H1 (cell line): ENCODE results near the gene GALNT17. TPM values are rescaled to one million over a fixed set of nuclear protein-coding genes. Genes with fewer than 3 reads are reported as not detected.

ENCODE experiments used
- CTCF ChIA-PET: fragments of 300-600 bp; sonication (Branson Sonifier 250); formaldehyde crosslinking; loops from one replicate; lab custom pipeline; 2021; ENCODE audit not compliant: partially characterized antibody; lab: Charles Lee
- POLR2A ChIA-PET: fragments of 300-600 bp; sonication (Branson Sonifier 250); formaldehyde crosslinking; loops from one replicate; lab custom pipeline; 2021; ENCODE audit warnings: inconsistent platforms; ENCODE audit not compliant: partially characterized antibody; lab: Charles Lee
- DNase-seq, 2 experiments: peaks; one replicate each; pipeline versions ENCODE4 v3.0.0 to v3.0.0-alpha.2; 2010 to 2022; ENCODE audit warnings: low spot score in 2 of 2, low read depth in 1 of 2, mixed read lengths in 1 of 2
- FAIRE-seq: peaks from 2 replicates; lab custom pipeline; 2011; peaks lifted over from hg19 to GRCh38; lab: Jason Lieb, UNC
- H2AFZ ChIP-seq: 2 replicates; pipeline ENCODE4 v1.8.1; 2012; ENCODE audit warnings: low read length, inconsistent platforms
- H2AK5ac ChIP-seq: 2 replicates; pipeline ENCODE4 v1.6.1; 2013; ENCODE audit warnings: low read depth, low read length
- H2BK120ac ChIP-seq: replicated peaks from 2 replicates; pipeline ENCODE3; 2013; ENCODE audit warnings: low read depth, low read length, inconsistent platforms
- H2BK12ac ChIP-seq: 2 replicates; pipeline ENCODE4 v1.6.1; 2013; ENCODE audit warnings: low read depth, low read length
- H2BK15ac ChIP-seq: 2 replicates; pipeline ENCODE4 v1.6.1; 2013; ENCODE audit warnings: low read length
- H2BK20ac ChIP-seq: 2 replicates; pipeline ENCODE4 v1.6.1; 2013; ENCODE audit warnings: low read length
- H2BK5ac ChIP-seq: 2 replicates; pipeline ENCODE4 v1.6.1; 2013; ENCODE audit warnings: low read depth, low read length
- H3K14ac ChIP-seq: 2 replicates; pipeline ENCODE4 v1.6.1; 2013; ENCODE audit warnings: inconsistent platforms; ENCODE audit not compliant: insufficient read length
- H3K18ac ChIP-seq: 2 replicates; pipeline ENCODE4 v1.6.1; 2013; ENCODE audit warnings: low read length; ENCODE audit errors: extremely low read depth
- H3K23ac ChIP-seq: 2 replicates; pipeline ENCODE4 v1.6.1; 2013; ENCODE audit warnings: inconsistent platforms; ENCODE audit not compliant: insufficient read length
- H3K23me2 ChIP-seq: 2 replicates; pipeline ENCODE4 v1.6.1; 2013; ENCODE audit warnings: low read depth, low read length
- H3K27ac ChIP-seq: 2 replicates; pipeline ENCODE4 v1.6.1; 2011; ENCODE audit warnings: low read depth, low read length, inconsistent platforms
- H3K27me3 ChIP-seq, 4 experiments: replicated peaks in 1 of 4; 1 replicate in 1 of 4; 2 replicates in 3 of 4; pipeline versions ENCODE4 v1.6.1 to v1.8.1; 2011 to 2013; ENCODE audit warnings: low read length in 3 of 4, mild to moderate bottlenecking in 3 of 4, inconsistent platforms in 2 of 4, mixed read lengths in 2 of 4, moderate library complexity in 1 of 4; ENCODE audit not compliant: control insufficient read depth in 3 of 4, insufficient read depth in 3 of 4; ENCODE audit errors: extremely low read depth in 1 of 4
- H3K36me3 ChIP-seq, 4 experiments: 2 replicates each; pipeline versions ENCODE4 v1.6.1 to v1.8.1; 2011 to 2013; ENCODE audit warnings: mild to moderate bottlenecking in 4 of 4, low read length in 3 of 4, moderate library complexity in 2 of 4, control low read depth in 1 of 4, inconsistent platforms in 1 of 4; ENCODE audit not compliant: insufficient read depth in 4 of 4, control insufficient read depth in 2 of 4
- H3K4ac ChIP-seq: replicated peaks from 2 replicates; pipeline ENCODE3; 2013; ENCODE audit warnings: low read length, low read depth, mixed read lengths, inconsistent platforms; ENCODE audit not compliant: insufficient read length
- H3K4me1 ChIP-seq, 4 experiments: replicated peaks in 1 of 4; 1 replicate in 1 of 4; 2 replicates in 3 of 4; pipeline versions ENCODE4 v1.6.1 to v1.8.1; 2011 to 2013; ENCODE audit warnings: low read length in 3 of 4, inconsistent platforms in 2 of 4, mixed read lengths in 1 of 4; ENCODE audit not compliant: insufficient read depth in 4 of 4, control insufficient read depth in 3 of 4
- H3K4me2 ChIP-seq, 2 experiments: 2 replicates each; pipeline versions ENCODE4 v1.6.1 to v1.8.1; 2011 to 2013; ENCODE audit warnings: low read depth in 2 of 2, low read length in 2 of 2, control low read depth in 1 of 2, inconsistent platforms in 1 of 2, mild to moderate bottlenecking in 1 of 2; ENCODE audit not compliant: insufficient read depth in 1 of 2
- H3K4me3 ChIP-seq, 4 experiments: fragments of 200-600, 300-600 bp in 1 of 4; sonication (generic), shearing (Covaris generic), sonication (Bioruptor Twin) in 1 of 4; 2 replicates each; pipeline versions ENCODE4 v1.5.1 to v1.8.1; 2011 to 2016; ENCODE audit warnings: low read length in 4 of 4, low read depth in 3 of 4, control low read depth in 2 of 4, inconsistent platforms in 2 of 4, mild to moderate bottlenecking in 2 of 4, mixed read lengths in 1 of 4, moderate library complexity in 1 of 4; ENCODE audit not compliant: insufficient read depth in 2 of 4; ENCODE audit errors: extremely low read depth in 1 of 4
- H3K56ac ChIP-seq: replicated peaks from 2 replicates; pipeline ENCODE3; 2013; ENCODE audit warnings: low read depth, mild to moderate bottlenecking, mixed read lengths, low read length, inconsistent platforms; ENCODE audit not compliant: insufficient read length
- H3K79me1 ChIP-seq: 2 replicates; pipeline ENCODE4 v1.6.1; 2013; ENCODE audit warnings: low read depth, low read length, control low read depth
- H3K79me2 ChIP-seq, 2 experiments: 2 replicates each; pipeline versions ENCODE4 v1.6.1 to v1.8.1; 2012 to 2013; ENCODE audit warnings: low read length in 2 of 2, mild to moderate bottlenecking in 2 of 2, inconsistent platforms in 1 of 2; ENCODE audit not compliant: insufficient read depth in 2 of 2, control insufficient read depth in 1 of 2
- H3K9ac ChIP-seq, 4 experiments: replicated peaks in 1 of 4; 1 replicate in 1 of 4; 2 replicates in 3 of 4; pipeline versions ENCODE4 v1.6.1 to v1.8.1; 2011 to 2013; ENCODE audit warnings: low read depth in 3 of 4, low read length in 3 of 4, control low read depth in 2 of 4, mild to moderate bottlenecking in 2 of 4, moderate library complexity in 2 of 4, inconsistent platforms in 1 of 4; ENCODE audit errors: extremely low read depth in 1 of 4
- H3K9me3 ChIP-seq, 2 experiments: 2 replicates each; pipeline versions ENCODE4 v1.6.1 to v1.8.1; 2012 to 2013; ENCODE audit warnings: mild to moderate bottlenecking in 2 of 2, moderate library complexity in 2 of 2, control low read depth in 1 of 2, inconsistent platforms in 1 of 2, low read depth in 1 of 2, low read length in 1 of 2, mixed read lengths in 1 of 2; ENCODE audit not compliant: insufficient read depth in 2 of 2
- H4K20me1 ChIP-seq, 2 experiments: replicated peaks in 1 of 2; 2 replicates each; pipeline versions ENCODE3 to v1.8.1; 2011 to 2013; ENCODE audit warnings: inconsistent platforms in 2 of 2, low read length in 2 of 2, mild to moderate bottlenecking in 1 of 2; ENCODE audit not compliant: insufficient read depth in 2 of 2, control insufficient read depth in 1 of 2
- H4K5ac ChIP-seq: 2 replicates; pipeline ENCODE4 v1.6.1; 2013; ENCODE audit warnings: low read length, low read depth, mixed read lengths, inconsistent platforms; ENCODE audit not compliant: insufficient read length
- H4K8ac ChIP-seq: 2 replicates; pipeline ENCODE4 v1.8.0; 2013; ENCODE audit warnings: mild to moderate bottlenecking, moderate library complexity, low read length, inconsistent platforms; ENCODE audit not compliant: insufficient read depth; ENCODE audit errors: extremely low read depth
- H4K91ac ChIP-seq: replicated peaks from 2 replicates; pipeline ENCODE3; 2013; ENCODE audit warnings: low read length, mixed read lengths, inconsistent platforms; ENCODE audit not compliant: insufficient read length
- ASH2L ChIP-seq: fragments of 200-600, 300-600 bp; sonication (generic); IDR thresholded peaks from one replicate; pipeline ENCODE4 v1.7.1; 2017; ENCODE audit warnings: low read length
- BCL11A ChIP-seq, 2 experiments: IDR thresholded peaks; one replicate each; pipeline ENCODE4 v1.6.1; 2011; ENCODE audit warnings: low read depth in 2 of 2, low read length in 2 of 2, mild to moderate bottlenecking in 2 of 2
- CBX8 ChIP-seq: fragments of 300-800, 300-1000 bp; sonication (generic); IDR thresholded peaks from 2 replicates; pipeline ENCODE4 v1.7.1; 2016; ENCODE audit warnings: low read depth, low read length, borderline replicate concordance
- CEBPB ChIP-seq: IDR thresholded peaks from 2 replicates; pipeline ENCODE4 v1.6.1; 2012; ENCODE audit warnings: low read depth, low read length
- CHD1 ChIP-seq: IDR thresholded peaks from 2 replicates; pipeline ENCODE4 v1.6.1; 2012; ENCODE audit warnings: low read depth, low read length, improper control_type of control experiment
- GABPA ChIP-seq: IDR thresholded peaks from 2 replicates; pipeline ENCODE4 v1.6.1; 2011; ENCODE audit warnings: mild to moderate bottlenecking, low read length, moderate library complexity, borderline replicate concordance; ENCODE audit not compliant: insufficient read depth
- GTF2F1 ChIP-seq: IDR thresholded peaks from 2 replicates; pipeline ENCODE4 v1.6.1; 2012; ENCODE audit warnings: low read depth, low read length, improper control_type of control experiment, borderline replicate concordance
- HDAC2 ChIP-seq, 2 experiments: fragments of 300-600 bp in 1 of 2; sonication (generic) in 1 of 2; IDR thresholded peaks; 2 replicates each; pipeline ENCODE4 v1.6.1; 2011 to 2012; ENCODE audit warnings: low read depth in 2 of 2, low read length in 2 of 2, mild to moderate bottlenecking in 2 of 2, moderate library complexity in 2 of 2, borderline replicate concordance in 1 of 2, inconsistent platforms in 1 of 2
- NANOG ChIP-seq: IDR thresholded peaks from 2 replicates; pipeline ENCODE4 v1.6.1; 2011; ENCODE audit warnings: low read length, low read depth, mild to moderate bottlenecking, inconsistent platforms; ENCODE audit not compliant: insufficient read depth, poor library complexity, severe bottlenecking
- RAD21 ChIP-seq, 2 experiments: IDR thresholded peaks in 1 of 2; conservative IDR thresholded peaks in 1 of 2; 2 replicates each; pipeline ENCODE4 v1.6.1; 2011; ENCODE audit warnings: low read depth in 2 of 2, low read length in 2 of 2, improper control_type of control experiment in 1 of 2, inconsistent platforms in 1 of 2, mild to moderate bottlenecking in 1 of 2, moderate library complexity in 1 of 2
- SIX5 ChIP-seq: IDR thresholded peaks from 2 replicates; pipeline ENCODE4 v1.6.1; 2011; ENCODE audit warnings: mild to moderate bottlenecking, low read depth, low read length
- SUZ12 ChIP-seq: fragments of 200-600 bp; sonication (generic); IDR thresholded peaks from 2 replicates; pipeline ENCODE4 v1.6.1; 2012; ENCODE audit warnings: mild to moderate bottlenecking, inconsistent platforms, low read length, moderate library complexity, mixed read lengths
- TAF1 ChIP-seq: IDR thresholded peaks from 2 replicates; pipeline ENCODE4 v1.6.1; 2011; ENCODE audit warnings: mild to moderate bottlenecking, low read depth, low read length
- TAF7 ChIP-seq: optimal IDR thresholded peaks from 2 replicates; pipeline ENCODE3; 2011; ENCODE audit warnings: low read depth, mild to moderate bottlenecking, inconsistent platforms, low read length, moderate library complexity, borderline replicate concordance
- WGBS, 2 experiments: shearing (Covaris generic) in 1 of 2; methylation state at CpG; one replicate each; pipeline versions ENCODE4 v1.1.6 to v1.1.7; 2013 to 2015; ENCODE audit warnings: low lambda C conversion rate in 2 of 2, mixed read lengths in 2 of 2, inconsistent platforms in 1 of 2, low coverage in 1 of 2, missing lambda C conversion rate in 1 of 2; ENCODE audit not compliant: insufficient replicate concordance in 2 of 2, insufficient coverage in 1 of 2, insufficient read length in 1 of 2; ENCODE audit errors: extremely low coverage in 1 of 2, missing lambda C conversion rate in 1 of 2; 5-methylcytosine and 5-hydroxymethylcytosine counted together
- polyA plus RNA-seq, 7 experiments: library from polyadenylated mRNA; depleted of rRNA in 3 of 7; stranded (reverse) in 5 of 7; unstranded in 2 of 7; fragments of >200 nt in 5 of 7; fragments of 200-250 nt in 2 of 7; gene quantifications; 1 replicate in 5 of 7; 2 replicates in 1 of 7; 4 replicates in 1 of 7; pipeline versions ENCODE4 v1.2.1 to v1.2.3, GENCODE V29; 2011 to 2013; ENCODE audit warnings: missing spikeins in 2 of 7, mixed read lengths in 2 of 7
- total RNA-seq: library from RNA; stranded (reverse); fragmentation: NEBNext Ultra II Directional; extraction: Animal tissue kit (Norgen Biotek cat#: 25700); gene quantifications from 2 replicates; pipeline ENCODE4 v1.2.1, GENCODE V29; 2021

The GALNT17 gene
- total and polyA plus RNA-seq, 2 of the 8 experiments (the other 6 are each of a cell fraction or from before 2014, with no cell fraction given) = 37.7 to 47.0 TPM

DNA sequence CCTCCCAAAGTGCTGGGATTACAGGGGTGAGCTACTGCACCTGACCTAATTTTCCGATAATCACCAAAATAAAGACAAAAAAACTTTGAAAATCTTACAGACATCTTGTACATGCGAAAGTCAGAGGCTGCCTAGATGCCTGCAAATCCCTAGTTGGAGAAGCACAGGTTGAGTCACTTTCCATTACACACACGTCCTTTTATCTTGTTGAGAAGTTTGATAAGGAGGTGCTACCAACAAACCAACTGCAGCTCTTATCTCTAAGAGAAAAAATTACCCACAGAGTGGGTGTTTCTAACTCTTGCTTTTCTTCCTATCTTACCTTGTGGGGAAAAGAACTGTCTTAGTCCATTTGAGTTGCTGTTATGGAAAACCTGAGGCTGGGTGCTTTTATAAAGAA lies 589.8 kb downstream of the GALNT17 start:
- no peak overlapping the region for H4K91ac ChIP-seq
- H2AK5ac ChIP-seq = no peak overlapping the region
- ChIA-PET POLR2A (no interaction called here), CTCF (interaction anchor here (0.6 to 3.5 kb wide), 4 partner anchors 10 to 628 kb away, joined by 3 to 14 read pairs (median 6); no protein-coding TSS in a partner anchor)
- H2BK15ac ChIP-seq = no peak overlapping the region
- H4K8ac ChIP-seq = no peak overlapping the region
- peaks cover 1% of the 10 kb centered on the region; the same call in 1 of the 2 replicates for H3K23me2 ChIP-seq
- H3K9ac ChIP-seq = no peak overlapping the region
- no peak for TF ChIP-seq CBX8
- no peak for TF ChIP-seq CHD1
- no peak for TF ChIP-seq RAD21 (IDR thresholded peaks at IDR 0.05 in 1 of 2, conservative IDR thresholded peaks at IDR 0.05 in 1 of 2; ENCODE audit: low read depth in 2 of 2, low read length in 2 of 2)
- TF ChIP-seq GABPA = no peak
- TF ChIP-seq NANOG = no peak
- TF ChIP-seq TAF7 = no peak
- TF ChIP-seq CEBPB = no peak
- no peak for TF ChIP-seq BCL11A (IDR thresholded peaks at IDR 0.05; ENCODE audit: low read depth in 2 of 2, low read length in 2 of 2)
- no peak for TF ChIP-seq TAF1
- no peak for TF ChIP-seq GTF2F1
- no peak for TF ChIP-seq ASH2L
- no peak for TF ChIP-seq SIX5
- no peak for TF ChIP-seq HDAC2 (IDR thresholded peaks at IDR 0.05; ENCODE audit: borderline replicate concordance in 1 of 2, low read depth in 2 of 2, low read length in 2 of 2)
- no peak for TF ChIP-seq SUZ12
- no peak overlapping the region for H3K4me3 ChIP-seq
- peaks cover 0 to 3% (median 0%) of the 10 kb centered on the region in 4 experiments; a peak in 1 of 7 replicates for H3K4me1 ChIP-seq
- H3K18ac ChIP-seq = no peak overlapping the region
- no peak overlapping the region for H2BK20ac ChIP-seq
- H2BK120ac ChIP-seq = no peak overlapping the region
- no peaks in the 10 kb centered on the region for H3K36me3 ChIP-seq
- no peak overlapping the region for H2BK12ac ChIP-seq
- H4K5ac ChIP-seq = no peak overlapping the region
- no peak overlapping the region for H3K23ac ChIP-seq
- H3K79me1 ChIP-seq = no peaks in the 10 kb centered on the region
- no peak overlapping the region for H2BK5ac ChIP-seq
- FAIRE-seq (no peak), DNase-seq (no peak)
- H2AFZ ChIP-seq = no peak overlapping the region
- no peak overlapping the region for H3K4me2 ChIP-seq
- no peaks in the 10 kb centered on the region for H3K27me3 ChIP-seq
- H3K27ac ChIP-seq = no peak overlapping the region
- no peaks in the 10 kb centered on the region for H3K9me3 ChIP-seq
- no peak overlapping the region for H3K14ac ChIP-seq
- H3K56ac ChIP-seq = no peak overlapping the region
- H4K20me1 ChIP-seq = no peaks in the 10 kb centered on the region
- WGBS, 2 experiments = 86% methylated on average over 3 of the region's 3 CpGs; no CpG with 5 or more reads in 1 of the 2 experiments
- no peak overlapping the region for H3K4ac ChIP-seq
- no peaks in the 10 kb centered on the region for H3K79me2 ChIP-seq
